Bronchus fibroblast of lung (primary cell): Measurements from ENCODE around the gene KATNA1. TPM values are rescaled to one million over a fixed set of nuclear protein-coding genes. Genes with fewer than 3 reads are reported as not detected.

Experiments
- total RNA-seq: library from RNA; depleted of rRNA; stranded (reverse); fragments of >200 nt; gene quantifications from 2 replicates; pipeline ENCODE4 v1.2.3, GENCODE V29; 2015

Gene KATNA1
- 17.2 and 17.8 TPM in 2 replicates for total RNA-seq

GRCh38 chr6:149648148-149649145 lies at the start of gene KATNA1:
TSS of gene KATNA1 (minus strand) at chr6:149648714. CDS start at chr6:149638547, 10,167 bp downstream.

GRCh38 chr6:149565527-149566409 lies 82.7 kb downstream of the KATNA1 start, which contains the start of gene GINM1:
TSS of gene GINM1 (plus strand) at chr6:149566375. CDS start at chr6:149566415, 40 bp downstream.

GRCh38 chr6:149545754-149546471 lies 102.6 kb downstream of the KATNA1 start, which contains the start of gene PPIL4:
TSS of gene PPIL4 (minus strand) at chr6:149546043. CDS start at chr6:149546005, 38 bp downstream.

Other genes starting within 250 kb of the KATNA1 start
- gene SUMO4, start 248.5 kb downstream of the KATNA1 start, total RNA-seq: 0.67 TPM in 1 of 2 replicates, not detected in the other
- under 0.01 and 0.17 TPM in 2 replicates for gene ZC3H12D, start 163.7 kb downstream of the KATNA1 start, total RNA-seq
- 12.6 and 19.5 TPM in 2 replicates for gene PPIL4, start 102.7 kb downstream of the KATNA1 start, total RNA-seq
- gene GINM1, start 82.3 kb downstream of the KATNA1 start, total RNA-seq: 21.4 and 25.2 TPM in 2 replicates
- gene LATS1, start 69.4 kb upstream of the KATNA1 start, total RNA-seq: 7.7 and 7.9 TPM in 2 replicates
- gene NUP43, start 97.8 kb upstream of the KATNA1 start, total RNA-seq: 33.5 and 33.7 TPM in 2 replicates
- 136 and 157 TPM in 2 replicates for gene PCMT1, start 101.0 kb upstream of the KATNA1 start, total RNA-seq
- gene LRP11, start 215.6 kb upstream of the KATNA1 start, total RNA-seq: 28.2 and 30.6 TPM in 2 replicates
- gene RAET1E, start 249.4 kb upstream of the KATNA1 start, total RNA-seq: under 0.01 TPM in 1 of 2 replicates, not detected in the other